GM12878 (cell line): ENCODE measurements around the gene CASP5. TPM values are rescaled to one million over a fixed set of nuclear protein-coding genes. Genes with fewer than 3 reads are reported as not detected.

ENCODE experiments used
- ATAC-seq: fragments of 200-7000 bp; cut with Tn5 transposase; 3 replicates; pipeline ENCODE4 v1.9.1; 2020; ENCODE audit warnings: mild to moderate bottlenecking, moderate library complexity
- BruUV-seq: library from RNA; stranded (reverse); fragments of 400-500 nt; replicated peaks from 2 replicates; lab custom pipeline; 2021; lab: Mats Ljungman, UMichigan
- CTCF ChIA-PET: fragments of 300-600 bp; sonication (Branson Sonifier 250); formaldehyde crosslinking; extraction: SDS; loops from one replicate; lab custom pipeline; 2021; ENCODE audit warnings: inconsistent platforms; lab: Yijun Ruan, JAX
- POLR2A ChIA-PET: fragments of 350-600 bp; formaldehyde crosslinking; extraction: SDS; loops from one replicate; lab custom pipeline; 2021; ENCODE audit warnings: inconsistent platforms; lab: Charles Lee
- RAD21 ChIA-PET: fragments of 300-600 bp; sonication (Branson Sonifier 250); formaldehyde crosslinking; loops from one replicate; lab custom pipeline; 2023; ENCODE audit warnings: antibody characterized with exemption; ENCODE audit not compliant: unreplicated experiment; lab: Charles Lee
- SMC1A ChIA-PET: fragments of 300-600 bp; sonication (Branson Sonifier 250); formaldehyde crosslinking; loops from one replicate; lab custom pipeline; 2023; ENCODE audit not compliant: unreplicated experiment, uncharacterized antibody; lab: Charles Lee
- DNase-seq: peaks from one replicate; pipeline ENCODE4 v3.0.0-alpha.2; 2011; ENCODE audit warnings: low read depth, low spot score
- FAIRE-seq: peaks from 3 replicates; lab custom pipeline; 2011; peaks lifted over from hg19 to GRCh38; lab: Jason Lieb, UNC
- H2AFZ ChIP-seq: 2 replicates; pipeline ENCODE4 v1.6.0; 2011; ENCODE audit warnings: low read depth, low read length, control low read depth; ENCODE audit not compliant: control insufficient read depth
- H3K27ac ChIP-seq: 2 replicates; pipeline ENCODE4 v1.5.1; 2011; ENCODE audit warnings: control low read depth; ENCODE audit not compliant: control insufficient read depth, insufficient read depth
- H3K27me3 ChIP-seq, 2 experiments: replicated peaks in 1 of 2; 2 replicates each; pipeline versions ENCODE4 v1.6.0 to v1.6.1; 2011; ENCODE audit warnings: low read length in 1 of 2; ENCODE audit not compliant: control insufficient read depth in 2 of 2, insufficient read depth in 2 of 2
- H3K36me3 ChIP-seq, 2 experiments: 2 replicates each; pipeline ENCODE4 v1.5.1; 2011; ENCODE audit warnings: low read length in 1 of 2; ENCODE audit not compliant: control insufficient read depth in 2 of 2, insufficient read depth in 2 of 2
- H3K4me1 ChIP-seq: 2 replicates; pipeline ENCODE4 v1.6.1; 2011; ENCODE audit warnings: mild to moderate bottlenecking, low read length, moderate library complexity, mixed read lengths; ENCODE audit not compliant: control insufficient read depth, insufficient read depth
- H3K4me2 ChIP-seq: 2 replicates; pipeline ENCODE4 v1.6.0; 2011; ENCODE audit warnings: control low read depth; ENCODE audit not compliant: control insufficient read depth, insufficient read depth
- H3K4me3 ChIP-seq: fragments of 200-600 bp; sonication (generic); 2 replicates; pipeline ENCODE4 v1.5.1; 2016
- H3K79me2 ChIP-seq: 2 replicates; pipeline ENCODE4 v1.6.0; 2011; ENCODE audit warnings: low read length; ENCODE audit not compliant: control insufficient read depth, insufficient read depth
- H3K9ac ChIP-seq: 2 replicates; pipeline ENCODE4 v1.8.0; 2011; ENCODE audit warnings: low read length, control low read depth, mixed read lengths; ENCODE audit not compliant: control insufficient read depth, insufficient read depth
- H3K9me3 ChIP-seq: replicated peaks from 3 replicates; pipeline ENCODE4 v1.5.1; 2011; ENCODE audit warnings: mild to moderate bottlenecking, low read length; ENCODE audit not compliant: control insufficient read depth, insufficient read depth
- H4K20me1 ChIP-seq: 2 replicates; pipeline ENCODE4 v1.6.0; 2011; ENCODE audit not compliant: control insufficient read depth, insufficient read depth
- GABPA ChIP-seq: IDR thresholded peaks from 2 replicates; pipeline ENCODE4 v1.6.1; 2014; ENCODE audit warnings: antibody characterized with exemption, low read depth, mild to moderate bottlenecking, inconsistent platforms
- NFYA ChIP-seq: IDR thresholded peaks from 2 replicates; pipeline ENCODE4 v1.6.1; 2011; ENCODE audit warnings: low read depth, mild to moderate bottlenecking, low read length, improper control_type of control experiment, borderline replicate concordance
- NFYB ChIP-seq: IDR thresholded peaks from 2 replicates; pipeline ENCODE4 v1.6.1; 2011; ENCODE audit warnings: low read depth, mild to moderate bottlenecking, low read length, improper control_type of control experiment, moderate library complexity; ENCODE audit not compliant: insufficient read depth
- PKNOX1 ChIP-seq: fragments of 450-650 bp; IDR thresholded peaks from 2 replicates; pipeline ENCODE4 v1.6.1; 2016; ENCODE audit warnings: mild to moderate bottlenecking
- SREBF2 ChIP-seq: IDR thresholded peaks from 2 replicates; pipeline ENCODE4 v1.6.1; 2012; ENCODE audit warnings: mild to moderate bottlenecking, low read length
- SUPT20H ChIP-seq: IDR thresholded peaks from 2 replicates; pipeline ENCODE4 v1.6.1; 2011; ENCODE audit warnings: low read depth, mild to moderate bottlenecking, low read length, moderate library complexity, borderline replicate concordance; ENCODE audit not compliant: control insufficient read depth
- SUZ12 ChIP-seq: fragments of 200-600 bp; sonication (generic); IDR thresholded peaks from one replicate; pipeline ENCODE4 v1.6.1; 2018; ENCODE audit warnings: antibody characterized with exemption, mild to moderate bottlenecking; ENCODE audit not compliant: unreplicated experiment
- TAF1 ChIP-seq: IDR thresholded peaks from 2 replicates; pipeline ENCODE4 v1.6.1; 2011; ENCODE audit warnings: mild to moderate bottlenecking, low read depth, low read length, borderline replicate concordance
- ZBTB4 ChIP-seq: fragments of 450-650 bp; formaldehyde crosslinking; IDR thresholded peaks from 2 replicates; pipeline ENCODE4 v1.4.0; 2022; ENCODE audit warnings: mild to moderate bottlenecking, moderate library complexity
- ZNF217 ChIP-seq: fragments of 450-650 bp; IDR thresholded peaks from 2 replicates; pipeline ENCODE4 v1.6.1; 2017; ENCODE audit warnings: antibody characterized with exemption, mild to moderate bottlenecking
- ZNF592 ChIP-seq: fragments of 450-650 bp; IDR thresholded peaks from 2 replicates; pipeline ENCODE4 v1.6.1; 2017; ENCODE audit warnings: mild to moderate bottlenecking, moderate library complexity
- WGBS: methylation state at CpG from one replicate; pipeline ENCODE4 v1.1.6; 2016; ENCODE audit warnings: low lambda C conversion rate; ENCODE audit not compliant: insufficient replicate concordance, insufficient coverage; ENCODE audit errors: missing lambda C conversion rate; 5-methylcytosine and 5-hydroxymethylcytosine counted together
- in situ Hi-C: fragments of 300-500 bp; cut with MboI; formaldehyde crosslinking; loops from 9 replicates; pipeline ENCODE4 v1.14.3; 2018; ENCODE audit warnings: mixed read lengths
- intact Hi-C: fragments of 100-400 bp; cut with micrococcal nuclease; formaldehyde crosslinking; loops from one replicate; pipeline ENCODE4 v1.14.2; 2022; ENCODE audit not compliant: unreplicated experiment
- polyA plus RNA-seq, 11 experiments: library from polyadenylated mRNA; depleted of rRNA in 4 of 11; unstranded in 6 of 11; stranded (reverse) in 5 of 11; fragments of >200 nt; fragmentation: Nextera tagmentation in 4 of 11; fragmentation: Illumina TruSeq in 1 of 11; extraction: Ambion mirVana in 4 of 11; extraction: Trizol in 1 of 11; gene quantifications; 1 replicate in 1 of 11; 2 replicates in 10 of 11; pipeline versions ENCODE4 v1.2.1 to v1.2.3, GENCODE V29; 2011 to 2016; ENCODE audit warnings: inconsistent platforms in 2 of 11, missing spikeins in 2 of 11, low read depth in 1 of 11
- total RNA-seq, 4 experiments: library from RNA; depleted of rRNA in 3 of 4; stranded (reverse); fragments of >200 nt in 3 of 4; fragmentation: Illumina TruSeq in 1 of 4; extraction: Trizol in 1 of 4; gene quantifications; 2 replicates each; pipeline versions ENCODE4 v1.2.1 to v1.2.3, GENCODE V29; 2013 to 2021

Gene CASP5
- total and polyA plus RNA-seq, 10 of the 15 experiments (the other 5 are each of a cell fraction or from before 2014, with no cell fraction given) = not detected

- TF ChIP-seq NFYA = no peak
- TF ChIP-seq PKNOX1 = no peak
- no peak for TF ChIP-seq SUZ12
Measured at GRCh38 chr11:104965735-104966134, 57.2 kb downstream of the CASP5 start (continued).

GRCh38 chr11:104964247-104964646 is 58.7 kb downstream of the CASP5 start:
- Histone ChIP-seq H2AFZ (no peak overlapping the region), H3K27ac (no peak overlapping the region), H3K9ac (no peak overlapping the region), H3K4me3 (no peak overlapping the region), H3K4me1 (peaks cover 4% of the 10 kb centered on the region), H3K36me3 (no peaks in the 10 kb centered on the region), H4K20me1 (no peaks in the 10 kb centered on the region), H3K79me2 (peaks cover 4% of the 10 kb centered on the region), H3K4me2 (no peak overlapping the region), H3K9me3 (no peaks in the 10 kb centered on the region), H3K27me3 (no peaks in the 10 kb centered on the region)
- in situ Hi-C loops = no loop called here
- CTCF ChIA-PET = interaction anchor here (1.3 kb wide), 1 partner anchor 39 kb away, joined by 4 read pairs; no protein-coding TSS in a partner anchor
- no TSS peak for BruUV-seq
- ATAC-seq (no peak), DNase-seq (no peak), FAIRE-seq (no peak)
- RAD21 ChIA-PET = no interaction called here
- WGBS = 94% methylated on average over 1 of the region's 1 CpG
- intact Hi-C loops = no loop called here
- POLR2A ChIA-PET = interaction anchor here (0.7 kb wide), 1 partner anchor 9 kb away, joined by 3 read pairs; no protein-coding TSS in a partner anchor
- SMC1A ChIA-PET = interaction anchor here (1.8 kb wide), 1 partner anchor 18 kb away, joined by 5 read pairs; no protein-coding TSS in a partner anchor
- TF ChIP-seq GABPA = no peak
- TF ChIP-seq TAF1 = no peak
- TF ChIP-seq ZNF217 = no peak
- TF ChIP-seq PKNOX1 = no peak
- TF ChIP-seq ZNF592 = no peak
- no peak for TF ChIP-seq ZBTB4 (CRISPR knock-in tag)
- TF ChIP-seq SUPT20H = no peak
- no peak for TF ChIP-seq SREBF2
- no peak for TF ChIP-seq NFYB
